NCI-H1092 treated with DMSO at 0.1 percent for 48 hours (cell line): ENCODE measurements around the gene TCF7L2.
"Not testable (repeated sequence)": the region's sequence is repeated elsewhere in the genome, so short reads cannot be mapped to it uniquely, and the experiment has no call there.

ENCODE experiments used
- DNase-seq: peaks from one replicate; lab custom pipeline; 2025; lab: John Stamatoyannopoulos, UW

Gene TCF7L2

DNA sequence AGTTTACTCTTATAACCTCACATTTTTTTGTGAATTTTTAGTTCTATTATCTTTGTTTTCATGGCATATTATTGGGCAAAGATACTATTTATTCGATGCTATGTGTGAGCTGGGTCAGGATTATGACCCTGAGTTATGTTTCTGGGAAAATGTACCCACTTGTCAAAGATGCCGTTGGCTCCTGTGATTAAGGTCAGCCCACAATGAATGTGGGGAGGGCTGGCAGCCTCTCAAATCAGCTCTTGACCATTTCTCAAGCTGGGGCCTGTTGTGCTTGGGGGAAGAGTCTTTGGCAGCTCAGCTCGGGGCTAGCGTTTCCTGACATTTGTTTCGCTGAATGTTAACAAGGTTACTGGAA, 97.5 kb downstream of the TCF7L2 start:
- no peak for DNase-seq

DNA sequence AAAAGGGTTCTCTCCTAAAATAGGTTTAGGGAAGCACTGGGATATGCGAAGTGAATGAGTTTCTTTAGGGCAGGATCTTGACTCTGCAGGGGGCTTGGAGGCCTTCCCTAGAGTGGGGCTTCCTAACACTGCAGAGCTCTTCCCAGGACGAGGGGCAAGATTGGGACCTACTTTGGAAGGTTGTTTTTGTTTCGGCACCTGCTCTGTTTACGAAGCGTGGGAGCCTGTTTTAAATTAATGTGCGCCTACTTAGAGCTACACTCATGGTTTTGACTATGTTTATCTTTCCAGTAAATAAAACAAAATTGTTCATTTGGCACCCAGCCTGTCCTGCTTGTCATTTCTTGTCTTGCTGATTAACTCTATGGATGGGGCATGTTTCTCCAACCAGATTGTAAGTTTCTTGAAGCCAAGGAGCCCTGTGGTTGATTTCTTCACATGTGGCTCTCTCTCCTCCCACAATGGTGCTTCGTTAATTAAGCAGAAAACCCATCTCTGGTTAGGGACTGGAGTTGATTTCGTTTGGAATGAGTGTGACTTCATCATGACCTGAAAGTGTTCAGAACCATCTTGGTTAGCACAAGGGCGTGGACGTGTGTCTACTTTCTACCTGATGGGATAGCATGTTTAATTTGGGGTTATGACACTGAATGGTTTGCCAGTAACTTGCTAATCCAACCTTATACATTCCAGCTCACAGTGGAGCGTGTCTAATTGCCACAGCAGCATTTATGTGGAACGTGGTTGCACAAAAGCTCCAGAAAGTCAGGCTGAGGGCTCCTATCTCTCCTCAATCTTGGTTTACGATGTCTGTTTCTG, 98.1 kb downstream of the TCF7L2 start:
- DNase-seq, result no peak

DNA sequence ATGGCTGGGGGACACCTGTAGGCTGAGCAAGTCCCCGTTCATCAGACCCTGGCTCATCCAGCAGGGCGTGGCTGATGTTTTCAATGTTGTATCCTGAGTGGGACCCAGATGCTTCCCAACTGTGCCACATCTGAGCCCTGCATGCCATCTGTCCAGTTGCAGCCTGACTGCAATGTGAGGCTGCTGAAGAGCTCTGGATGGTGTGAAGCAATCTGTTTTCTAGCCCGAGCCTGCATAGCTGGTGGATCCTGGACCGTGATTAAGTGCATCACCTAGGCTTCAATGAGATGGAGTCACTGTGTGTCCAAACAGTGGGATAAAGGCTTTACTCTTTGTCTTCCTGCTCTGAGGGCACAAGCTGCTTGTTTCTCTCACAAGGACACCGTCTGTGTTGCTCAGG, 99.8 kb downstream of the TCF7L2 start:
- DNase-seq, result no peak

- no peak for DNase-seq
Measured at GRCh38 chr10:113052076-113052830, 102.2 kb downstream of the TCF7L2 start.

- no peak for DNase-seq
Measured at GRCh38 chr10:113053091-113053490, 103.0 kb downstream of the TCF7L2 start.

DNA sequence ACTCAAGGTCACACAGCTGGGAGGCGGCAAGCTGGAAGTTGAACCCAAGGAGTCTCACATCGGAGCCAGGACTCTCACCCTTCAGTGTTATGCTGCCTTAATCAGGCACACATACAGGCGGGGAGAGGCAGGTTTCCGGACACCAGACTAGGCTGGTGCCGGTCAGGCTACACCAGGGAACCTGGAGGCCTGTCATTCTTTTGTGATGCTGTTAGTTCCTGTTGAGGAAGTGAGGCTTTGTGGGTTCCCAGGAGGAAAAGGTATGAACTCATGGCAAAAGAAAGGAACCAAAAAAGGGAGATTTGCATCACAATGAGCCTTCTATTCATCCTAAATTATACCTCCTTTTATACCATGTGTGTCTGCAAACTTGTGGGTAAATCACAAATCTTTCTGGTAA, 103.8 kb downstream of the TCF7L2 start:
- DNase-seq, result no peak

GRCh38 chr10:113055458-113055857, 105.4 kb downstream of the TCF7L2 start:
- no peak for DNase-seq

- DNase-seq, result no peak
Measured at GRCh38 chr10:113056030-113056429, 106.0 kb downstream of the TCF7L2 start.

DNA sequence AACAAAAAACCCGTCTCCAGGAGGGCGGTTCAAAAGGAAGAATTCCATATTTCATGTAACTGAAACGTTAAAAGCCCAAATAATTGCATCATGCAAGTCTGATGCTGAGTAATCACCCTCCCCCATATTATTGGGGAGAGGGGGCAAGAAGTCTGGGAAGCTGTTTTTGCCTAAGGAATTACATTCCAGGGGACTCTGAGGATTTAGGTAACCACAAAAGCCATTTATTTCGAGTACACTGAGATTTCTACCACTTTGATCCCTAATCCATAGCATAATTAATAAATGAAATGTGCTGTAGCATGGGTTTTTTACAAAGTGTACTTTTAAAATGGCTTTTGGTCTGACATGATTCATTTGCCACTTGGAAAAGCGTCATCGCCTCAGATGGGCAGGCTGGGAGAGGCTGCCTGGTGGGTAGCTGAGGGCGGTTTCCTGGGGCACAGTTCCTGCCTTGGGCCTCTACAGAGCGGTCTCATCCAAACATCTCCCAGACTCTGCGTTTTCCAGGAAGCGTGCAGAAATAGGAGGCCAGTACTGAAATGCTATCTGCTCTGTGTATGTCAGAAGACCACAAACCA, 106.5 kb downstream of the TCF7L2 start:
- no peak for DNase-seq

GRCh38 chr10:113057948-113058522, 108.0 kb downstream of the TCF7L2 start:
- peak; percentile 68 for DNase-seq

GRCh38 chr10:113058523-113059370, 108.7 kb downstream of the TCF7L2 start:
- DNase-seq, result peak; percentile 67

GRCh38 chr10:113059371-113059780, 109.3 kb downstream of the TCF7L2 start:
- DNase-seq, result no peak

DNA sequence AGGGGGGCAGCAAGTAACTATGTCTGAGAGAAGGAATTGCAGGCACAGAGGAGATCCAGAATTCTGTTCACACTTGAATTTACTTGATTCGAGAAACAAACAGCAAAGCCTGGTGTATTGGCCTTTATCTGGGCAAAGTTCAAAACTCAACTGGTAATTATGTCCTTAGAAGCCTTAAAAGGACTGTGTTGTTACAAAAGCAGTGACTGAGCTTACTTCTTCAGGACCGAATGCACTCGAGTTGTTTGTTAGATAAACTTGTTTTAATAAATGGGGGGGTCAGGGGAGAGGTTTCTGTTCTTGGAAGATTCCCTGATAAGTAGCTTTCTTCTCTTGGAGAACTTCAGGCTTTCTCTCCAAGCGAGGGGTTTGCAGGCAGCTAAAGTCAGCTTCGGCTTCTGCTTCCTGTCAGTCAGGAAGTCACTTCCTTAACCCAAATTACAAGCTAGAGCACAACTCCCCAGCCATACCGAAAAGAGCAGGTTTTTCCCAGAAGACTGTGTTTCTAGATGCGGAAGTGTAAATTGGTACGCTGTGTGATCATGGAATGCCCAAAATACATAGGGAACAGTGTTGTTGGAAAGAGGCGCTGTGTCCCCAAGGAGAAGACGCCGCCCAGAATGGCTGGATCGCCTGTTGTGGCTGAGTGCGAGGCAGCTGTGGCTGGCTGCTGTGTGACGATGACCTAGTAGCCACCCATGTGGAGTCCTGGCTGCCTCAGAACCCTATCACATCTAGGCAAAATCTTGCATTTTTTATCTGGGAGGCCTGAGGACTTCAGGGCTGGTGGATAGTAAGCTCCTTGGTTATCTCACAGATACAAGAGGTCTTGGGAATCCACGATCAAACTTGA, 110.4 kb downstream of the TCF7L2 start:
- DNase-seq, result no peak

DNA sequence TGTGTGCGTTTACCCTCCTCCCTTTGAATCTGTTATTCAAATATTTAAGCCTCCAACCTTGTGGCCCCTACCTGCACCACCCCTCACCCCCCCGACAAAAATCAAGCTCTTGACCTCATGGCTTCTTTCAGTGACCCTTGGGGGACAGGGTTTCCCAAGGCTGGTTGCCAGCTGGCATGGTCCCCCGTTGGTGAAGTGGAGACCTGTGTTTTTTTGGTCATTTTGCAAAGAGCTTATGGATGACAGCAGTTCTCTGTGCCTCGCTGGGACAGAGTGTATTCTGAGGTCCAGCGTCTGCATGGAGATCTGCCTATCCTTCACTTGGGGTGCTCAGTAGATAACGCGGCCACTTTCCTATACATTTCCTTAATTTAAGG, 111.0 kb downstream of the TCF7L2 start:
- no peak for DNase-seq

- DNase-seq, result no peak
Measured at GRCh38 chr10:113061557-113061956, 111.5 kb downstream of the TCF7L2 start.

GRCh38 chr10:113063043-113063967, 113.3 kb downstream of the TCF7L2 start:
- no peak for DNase-seq

DNA sequence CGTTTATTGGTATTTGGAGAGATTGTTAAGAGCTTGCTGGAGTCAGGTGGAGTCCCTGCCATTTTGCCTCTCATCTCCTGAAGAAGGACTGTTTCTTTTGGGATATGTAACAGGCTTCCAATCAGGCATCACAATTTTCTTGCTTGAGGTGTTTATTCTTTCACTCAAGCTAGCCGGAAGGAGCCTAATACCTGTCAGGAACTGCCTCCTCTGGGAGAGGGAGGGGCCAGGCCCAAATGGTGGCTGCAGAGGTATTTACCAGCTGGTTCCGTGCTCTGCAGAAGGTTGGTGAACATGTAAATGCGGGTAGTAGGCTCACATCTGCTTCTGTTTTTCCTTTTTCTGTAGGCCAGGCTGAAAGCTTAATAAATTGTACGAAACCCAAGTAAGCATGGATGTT, 114.0 kb downstream of the TCF7L2 start:
- DNase-seq, result no peak

- DNase-seq, result not testable (repeated sequence)
Measured at GRCh38 chr10:113066120-113066519, 116.1 kb downstream of the TCF7L2 start.

DNA sequence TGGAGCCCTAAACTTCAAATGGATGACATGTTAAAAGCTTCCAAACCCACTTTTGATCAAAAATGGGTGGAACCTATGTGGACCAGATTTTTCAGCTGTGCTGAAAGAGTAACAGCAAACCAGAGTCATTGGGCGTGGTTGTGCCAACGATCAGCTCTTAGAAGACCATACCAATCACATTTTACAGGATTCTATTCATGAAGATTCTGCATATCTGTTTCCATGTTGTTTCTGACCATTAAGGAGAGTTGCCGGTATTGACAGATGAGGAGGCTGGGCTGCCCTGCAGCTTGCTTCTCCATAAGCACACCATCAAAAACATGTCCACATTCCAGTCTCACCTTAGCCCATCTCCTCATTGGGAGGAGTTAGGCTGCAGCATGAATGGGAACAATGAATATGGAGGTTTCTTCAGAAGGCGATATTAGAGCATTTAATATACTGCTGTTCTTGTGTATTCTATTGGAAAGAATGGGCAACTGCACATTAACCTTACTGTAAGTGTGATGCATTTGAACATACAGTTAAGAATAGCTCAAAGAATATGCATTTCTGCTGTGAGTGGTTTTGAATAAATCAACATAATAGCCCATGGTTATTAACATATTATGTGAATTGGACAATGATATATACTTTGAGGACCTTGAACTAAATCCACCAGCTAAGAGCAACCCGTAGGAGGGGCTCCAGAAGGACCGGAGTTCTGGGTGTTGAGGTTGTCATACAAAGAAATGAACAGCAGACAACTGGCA, 116.7 kb downstream of the TCF7L2 start:
- no peak for DNase-seq
